Measurements from ENCODE around the gene CPLX1. TPM values are rescaled to one million over a fixed set of nuclear protein-coding genes. Genes with fewer than 3 reads are reported as not detected.

Gene CPLX1
- total RNA-seq, 4 donors from 2014 or later = 0.38 to 0.44 TPM; not detected in 2

- H3K36me3 ChIP-seq = peaks cover 73% of the 10 kb centered on the region
- 45% methylated on average over 1 of the region's 1 CpG for WGBS
- TF ChIP-seq POLR2AphosphoS5 (IDR thresholded peaks at IDR 0.05) = no peak
- TF ChIP-seq POLR2A (IDR thresholded peaks at IDR 0.05) = no peak
- TF ChIP-seq CTCF (IDR thresholded peaks at IDR 0.05) = no peak
- TF ChIP-seq EP300 (IDR thresholded peaks at IDR 0.05) = no peak
Measured at GRCh38 chr4:855880-856224, 29.9 kb upstream of the CPLX1 start.

GRCh38 chr4:854356-854755, 28.4 kb upstream of the CPLX1 start:
- no peaks in the 10 kb centered on the region for H3K27me3 ChIP-seq
- DNase-seq (ENCODE audit: low spot score in 2 of 2) = no peak
- WGBS = 89% methylated on average over 11 of the region's 11 CpGs
- TF ChIP-seq CTCF (IDR thresholded peaks at IDR 0.05) = no peak
- TF ChIP-seq POLR2AphosphoS5 (IDR thresholded peaks at IDR 0.05) = no peak
- no peak for TF ChIP-seq POLR2A (IDR thresholded peaks at IDR 0.05)
- no peak for TF ChIP-seq EP300 (IDR thresholded peaks at IDR 0.05)
- no peak overlapping the region for H3K27ac ChIP-seq
- H3K4me3 ChIP-seq = no peak overlapping the region
- H3K9me3 ChIP-seq = no peaks in the 10 kb centered on the region
- no peaks in the 10 kb centered on the region for H3K4me1 ChIP-seq
- peaks cover 73% of the 10 kb centered on the region for H3K36me3 ChIP-seq

More at GRCh38 chr4:855880-856224, 29.9 kb upstream of the CPLX1 start:
- Histone ChIP-seq H3K27ac (no peak overlapping the region), H3K27me3 (no peaks in the 10 kb centered on the region), H3K4me1 (no peaks in the 10 kb centered on the region), H3K9me3 (no peaks in the 10 kb centered on the region), H3K4me3 (no peak overlapping the region)
- DNase-seq (ENCODE audit: low spot score in 2 of 2) = no peak

DNA sequence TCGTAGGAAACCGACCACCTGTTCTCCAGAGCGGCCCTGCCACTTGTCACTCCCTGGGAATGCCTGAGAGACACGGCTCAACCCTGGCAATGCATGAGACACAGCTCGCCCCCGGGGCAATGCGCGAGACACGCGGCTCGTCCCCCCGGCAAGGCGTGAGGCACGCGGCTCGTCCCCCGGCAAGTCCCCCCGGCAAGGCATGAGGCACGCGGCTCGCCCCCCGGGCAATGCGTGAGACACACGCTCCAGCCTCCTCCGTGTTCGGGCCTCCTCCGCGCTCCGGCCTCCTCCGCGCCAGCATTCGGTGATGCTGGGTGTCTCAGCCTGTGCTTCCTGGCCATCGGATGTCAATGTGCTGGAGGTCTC, 27.5 kb upstream of the CPLX1 start:
- Histone ChIP-seq H3K9me3 (no peaks in the 10 kb centered on the region), H3K27me3 (no peaks in the 10 kb centered on the region), H3K4me3 (no peak overlapping the region), H3K4me1 (no peaks in the 10 kb centered on the region), H3K36me3 (peaks cover 72% of the 10 kb centered on the region), H3K27ac (no peak overlapping the region)
- WGBS = 97% methylated on average over 33 of the region's 33 CpGs
- DNase-seq (ENCODE audit: low spot score in 2 of 2) = peak in 1 of 2 donors; percentile 47
- TF ChIP-seq POLR2A (IDR thresholded peaks at IDR 0.05) (no peak), EP300 (IDR thresholded peaks at IDR 0.05) (no peak), CTCF (IDR thresholded peaks at IDR 0.05) (no peak), POLR2AphosphoS5 (IDR thresholded peaks at IDR 0.05) (no peak)

GRCh38 chr4:851701-852430, 25.9 kb upstream of the CPLX1 start:
- peak in 1 of 2 donors; percentile 48 for DNase-seq (ENCODE audit: low spot score in 2 of 2)
- 91% methylated on average over 18 of the region's 33 CpGs for WGBS
- TF ChIP-seq POLR2AphosphoS5 (IDR thresholded peaks at IDR 0.05) = no peak
- no peak for TF ChIP-seq EP300 (IDR thresholded peaks at IDR 0.05)
- no peak for TF ChIP-seq POLR2A (IDR thresholded peaks at IDR 0.05)
- no peak for TF ChIP-seq CTCF (IDR thresholded peaks at IDR 0.05)
- H3K9me3 ChIP-seq = no peaks in the 10 kb centered on the region
- no peak overlapping the region for H3K27ac ChIP-seq
- peaks cover 60% of the 10 kb centered on the region for H3K36me3 ChIP-seq
- H3K4me3 ChIP-seq = no peak overlapping the region
- no peaks in the 10 kb centered on the region for H3K4me1 ChIP-seq
- no peaks in the 10 kb centered on the region for H3K27me3 ChIP-seq

DNA sequence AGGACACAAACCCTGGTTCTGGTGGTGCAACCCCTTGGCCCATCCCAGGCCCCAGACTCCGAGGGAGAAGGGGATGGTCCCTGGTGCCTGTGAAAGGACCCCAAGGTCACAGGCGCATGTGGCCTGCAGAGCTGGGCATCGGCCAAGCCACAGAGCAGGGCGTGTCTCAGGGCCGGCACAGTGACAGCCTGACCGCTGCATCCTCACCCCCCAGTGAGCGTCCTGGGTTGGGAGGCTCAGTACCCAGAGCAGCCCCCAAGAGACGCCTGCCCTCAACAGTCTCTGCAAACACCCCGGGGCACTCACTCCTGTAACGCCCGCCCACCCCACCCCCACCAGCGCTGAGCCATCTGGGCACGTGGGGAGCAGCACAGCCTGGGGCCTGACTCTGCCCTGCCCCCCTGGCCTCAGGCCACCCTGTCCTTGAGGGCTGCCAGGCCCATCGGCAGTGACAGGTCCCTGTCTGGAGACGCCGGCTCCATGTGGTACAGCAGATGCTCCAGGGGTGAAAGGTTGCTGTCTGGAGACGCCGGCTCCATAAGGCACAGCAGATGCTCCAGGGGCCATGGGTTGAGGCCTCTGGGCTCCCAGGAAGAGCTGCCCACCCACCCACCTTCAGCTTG, 24.5 kb upstream of the CPLX1 start:
- TF ChIP-seq CTCF (IDR thresholded peaks at IDR 0.05) = no peak
- Histone ChIP-seq H3K9me3 (no peaks in the 10 kb centered on the region), H3K36me3 (peaks cover 56% of the 10 kb centered on the region), H3K4me1 (peaks cover 4% of the 10 kb centered on the region), H3K4me3 (no peak overlapping the region), H3K27me3 (no peaks in the 10 kb centered on the region), H3K27ac (no peak overlapping the region)
- 93% methylated on average over 3 of the region's 18 CpGs for WGBS
- DNase-seq (ENCODE audit: low spot score in 2 of 2) = peak in 1 of 2 donors; percentile 55
